ENCODE results near the gene ARHGAP12.

The ARHGAP12 gene

DNA sequence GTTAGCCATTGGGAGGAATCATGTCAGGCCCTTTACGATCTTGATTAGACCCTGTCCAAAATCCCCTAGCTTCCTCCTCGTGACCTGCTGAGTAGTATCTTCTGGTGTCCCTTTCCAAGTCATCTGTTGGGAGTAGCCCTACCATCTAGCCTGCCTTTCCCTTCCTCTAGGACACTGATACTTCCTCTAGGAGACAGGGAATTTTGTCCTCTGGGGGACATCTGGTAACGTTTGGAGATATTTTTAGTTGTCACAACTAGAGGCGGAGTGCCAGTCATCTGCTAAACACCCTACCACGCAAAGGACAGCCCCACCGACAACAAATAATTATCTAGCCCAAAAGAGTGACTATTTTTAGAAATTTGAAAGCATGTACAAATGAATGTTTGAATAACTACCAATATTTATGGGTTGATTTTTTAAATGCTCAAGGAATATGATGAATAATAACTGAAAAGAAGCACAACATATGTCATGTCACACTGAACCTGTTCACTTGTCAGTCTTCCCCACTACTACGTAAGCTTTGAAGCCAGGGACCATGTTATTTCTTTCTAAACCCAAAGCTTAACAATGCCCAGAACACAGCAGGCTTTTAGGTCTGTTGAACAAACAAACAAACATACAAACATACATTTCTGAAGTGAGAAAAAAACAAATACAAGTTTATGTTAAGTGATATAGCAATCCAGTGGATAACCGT lies 105.9 kb downstream of the ARHGAP12 start:
- DNase-seq (ENCODE audit: low read depth in 2 of 2, low spot score in 1 of 2) = no peak

DNA sequence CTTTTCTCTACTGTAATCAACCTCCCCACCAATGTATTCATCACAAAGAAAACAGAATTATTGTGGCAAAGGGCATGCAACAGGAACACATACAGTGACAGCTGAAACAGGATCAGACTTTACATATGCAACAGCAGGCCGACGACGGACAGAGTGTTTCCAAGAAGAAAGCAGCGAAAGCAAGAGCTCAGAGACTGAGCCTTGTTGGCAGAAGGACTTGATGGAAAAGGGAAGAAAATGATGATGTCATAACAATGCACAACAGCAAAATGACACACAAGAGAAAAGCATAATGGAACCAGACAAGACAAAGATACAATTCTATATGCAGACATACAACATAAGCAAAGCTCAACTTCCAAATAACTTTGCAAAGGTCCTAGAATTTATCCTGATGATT lies 106.5 kb downstream of the ARHGAP12 start:
- no peak for DNase-seq (ENCODE audit: low read depth in 2 of 2, low spot score in 1 of 2)

DNA sequence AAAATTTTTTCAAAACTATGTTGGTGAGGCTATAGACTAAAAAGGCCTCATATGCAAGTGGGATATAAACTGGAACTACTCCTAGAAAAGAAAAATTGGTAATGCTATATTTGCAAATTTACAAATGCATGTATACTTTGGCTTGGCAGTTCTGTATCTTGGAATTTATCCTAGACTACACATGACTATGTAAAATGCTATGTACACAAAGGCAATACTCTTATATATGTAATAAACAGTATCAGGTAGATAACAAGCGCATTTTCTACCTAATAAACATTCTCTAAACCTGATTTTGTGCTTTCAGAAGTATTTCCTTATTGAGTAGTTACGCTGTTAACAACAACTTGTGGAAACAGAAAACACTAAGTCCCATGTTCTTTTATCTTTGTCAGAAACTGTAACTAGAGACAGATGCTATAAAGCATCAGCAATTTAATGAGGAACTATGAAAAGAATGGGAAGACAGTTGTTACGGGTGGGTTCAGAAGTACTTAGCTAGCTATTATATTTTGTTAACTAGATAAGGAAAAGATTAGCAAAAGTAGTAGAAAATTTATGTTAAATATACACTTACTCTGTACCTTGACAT lies 107.8 kb downstream of the ARHGAP12 start:
- DNase-seq (ENCODE audit: low read depth in 2 of 2, low spot score in 1 of 2) = no peak

DNA sequence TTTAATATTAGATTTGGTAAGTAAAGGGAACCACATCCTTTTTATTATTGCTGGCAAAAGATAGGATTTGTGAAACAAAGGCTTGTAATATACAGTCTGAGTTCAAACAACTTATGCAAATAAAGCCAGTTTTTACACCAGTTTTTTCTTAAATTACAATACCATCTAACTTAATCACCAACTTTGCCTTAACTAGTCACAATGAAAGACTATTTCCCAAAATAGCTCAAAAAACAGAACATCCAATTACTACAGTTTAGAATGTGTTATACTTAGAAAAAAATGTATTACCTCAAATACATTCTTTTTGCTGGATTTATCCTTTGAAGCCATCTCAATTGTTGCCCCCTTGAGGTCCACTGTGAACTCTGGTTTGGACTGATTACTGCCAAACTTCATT lies 108.5 kb downstream of the ARHGAP12 start:
- DNase-seq (ENCODE audit: low read depth in 2 of 2, low spot score in 1 of 2) = no peak

DNA sequence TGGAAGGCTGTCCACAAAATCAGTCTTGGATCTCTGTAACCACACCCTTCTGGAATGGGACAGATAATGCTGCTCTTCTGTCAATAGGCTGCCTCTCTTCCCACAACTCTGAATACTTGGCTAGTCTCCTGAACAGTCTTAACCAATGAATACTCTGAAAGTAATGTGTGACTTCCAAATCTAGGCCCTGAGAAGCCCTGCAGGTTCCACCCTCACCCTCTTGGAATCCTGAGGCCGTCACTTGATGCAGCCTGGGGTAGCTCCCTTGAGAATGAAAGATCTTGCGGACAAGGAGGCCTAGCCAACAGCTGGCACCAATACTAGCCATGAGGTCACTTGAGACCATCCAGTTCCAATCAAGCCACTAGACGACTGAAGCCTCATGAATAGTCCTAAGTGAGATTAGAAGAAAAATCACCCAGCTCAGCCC lies 109.2 kb downstream of the ARHGAP12 start:
- DNase-seq (ENCODE audit: low read depth in 2 of 2, low spot score in 1 of 2) = no peak

DNA sequence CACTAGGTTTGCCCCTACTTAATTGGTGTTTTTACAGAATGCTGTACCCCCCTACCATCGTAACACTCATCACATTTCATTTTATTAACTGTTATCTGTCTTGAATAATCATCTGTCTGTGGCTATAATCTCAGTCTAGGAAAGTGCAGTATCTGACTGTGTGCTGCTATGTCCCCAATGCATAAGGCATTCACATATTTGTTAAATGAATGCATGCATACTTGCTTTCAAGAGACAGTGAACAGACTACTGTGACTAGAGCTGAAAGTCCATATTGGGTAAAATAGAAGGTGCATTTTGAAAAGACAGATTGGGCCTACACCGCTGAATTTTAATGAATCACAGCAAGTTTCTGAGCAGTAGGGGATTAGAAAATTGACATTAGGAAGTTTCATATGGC lies 112.3 kb downstream of the ARHGAP12 start:
- DNase-seq (ENCODE audit: low read depth in 2 of 2, low spot score in 1 of 2) = no peak

DNA sequence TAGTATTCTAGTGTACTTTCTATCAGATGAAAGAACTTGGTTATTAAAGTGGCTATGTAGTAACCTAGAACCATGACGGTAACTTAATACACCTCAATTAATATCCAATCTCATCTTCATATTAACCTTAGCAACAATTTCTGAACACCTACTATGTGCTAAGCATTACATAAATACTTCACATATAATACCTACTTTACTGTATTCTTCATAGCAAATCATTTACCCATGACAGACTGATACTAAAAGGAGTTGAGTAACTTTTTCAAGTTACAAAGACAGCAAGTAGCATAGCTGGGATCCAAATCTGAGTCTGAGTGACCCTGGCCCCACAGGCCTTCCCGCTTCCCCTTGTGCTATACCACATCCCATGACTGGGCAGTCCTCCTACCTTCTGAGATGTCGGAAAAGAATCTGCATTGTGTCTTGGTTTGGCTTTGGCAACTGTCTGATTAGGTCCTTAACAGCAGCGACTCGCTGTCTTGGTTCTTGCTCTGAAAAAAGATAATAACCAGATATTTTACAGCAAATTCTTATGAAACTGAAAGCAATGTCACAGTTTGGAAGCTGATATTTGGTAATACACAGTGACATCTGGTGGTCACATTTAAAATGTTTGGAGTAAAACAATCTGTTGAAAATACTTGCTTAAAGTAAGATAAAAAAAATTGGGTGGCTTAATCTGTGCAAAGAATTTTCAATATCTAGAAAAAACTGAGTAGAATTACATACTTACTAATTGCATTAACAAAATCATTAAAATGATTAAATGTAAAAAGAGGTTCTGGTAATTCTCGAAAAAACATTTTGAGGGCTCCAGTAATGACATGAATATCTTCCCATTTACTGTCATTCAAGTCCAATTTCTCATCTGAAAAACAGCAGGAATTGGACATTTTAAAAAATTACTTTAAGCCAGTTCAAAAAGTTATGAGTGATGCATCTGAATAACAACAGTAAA lies 120.1 kb downstream of the ARHGAP12 start:
- no peak for DNase-seq (ENCODE audit: low read depth in 2 of 2, low spot score in 1 of 2)

DNA sequence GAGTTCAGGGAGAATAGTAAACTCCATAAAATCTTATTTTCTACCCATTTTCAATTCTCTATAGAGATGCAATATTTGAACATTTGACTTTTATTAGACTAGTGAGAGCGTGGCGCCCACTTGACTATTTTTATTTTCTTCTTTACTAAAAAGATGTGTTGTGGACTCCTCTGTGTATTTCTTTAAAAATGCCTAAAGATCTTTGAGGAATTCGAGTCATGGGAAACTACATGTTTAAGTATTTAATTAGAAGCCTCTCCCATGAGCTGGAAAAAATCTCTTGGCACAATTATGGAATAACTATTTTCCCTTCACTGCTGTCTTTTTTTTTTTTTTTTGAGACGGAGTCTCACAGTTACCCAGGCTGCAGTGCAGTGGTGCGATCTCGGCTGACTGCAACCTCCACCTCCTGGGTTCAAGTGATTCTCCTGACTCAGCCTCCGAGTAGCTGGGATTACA lies 124.2 kb downstream of the ARHGAP12 start:
- DNase-seq (ENCODE audit: low read depth in 2 of 2, low spot score in 1 of 2) = no peak

DNA sequence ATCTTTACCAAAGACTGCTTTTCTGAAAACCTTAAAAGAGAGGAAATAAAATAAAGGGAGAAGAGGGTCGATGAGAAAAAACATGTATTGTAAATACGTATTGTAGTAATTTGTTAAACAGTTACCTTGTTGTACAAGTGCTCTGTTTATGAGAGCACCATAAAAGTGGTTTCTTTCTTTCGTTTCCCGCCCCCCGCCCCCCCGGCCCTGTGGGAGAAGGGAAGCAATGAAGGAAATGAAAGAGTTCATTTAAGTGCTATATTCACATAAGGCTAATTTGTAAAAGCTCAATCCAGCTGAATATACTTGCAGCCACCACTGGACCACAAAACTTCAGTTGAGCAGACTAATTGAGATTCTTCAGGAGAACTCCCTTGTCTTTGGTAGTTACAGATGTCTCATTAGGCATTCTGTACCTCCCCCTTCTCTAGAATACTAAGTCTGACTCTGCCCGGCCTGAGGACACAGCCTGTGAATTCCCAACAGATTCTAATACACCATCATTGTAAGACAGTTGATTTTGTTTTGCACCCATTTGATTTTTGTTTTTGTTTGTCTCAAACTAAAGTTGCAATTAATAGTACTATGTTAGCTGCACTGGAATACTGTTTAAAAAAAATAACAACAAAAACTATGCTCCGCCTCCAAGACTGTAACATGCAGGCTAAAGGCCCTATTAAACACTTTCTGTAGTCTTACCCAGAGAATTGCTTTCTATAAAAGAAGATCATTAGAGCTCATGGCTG lies 124.9 kb downstream of the ARHGAP12 start:
- no peak for DNase-seq (ENCODE audit: low read depth in 2 of 2, low spot score in 1 of 2)

DNA sequence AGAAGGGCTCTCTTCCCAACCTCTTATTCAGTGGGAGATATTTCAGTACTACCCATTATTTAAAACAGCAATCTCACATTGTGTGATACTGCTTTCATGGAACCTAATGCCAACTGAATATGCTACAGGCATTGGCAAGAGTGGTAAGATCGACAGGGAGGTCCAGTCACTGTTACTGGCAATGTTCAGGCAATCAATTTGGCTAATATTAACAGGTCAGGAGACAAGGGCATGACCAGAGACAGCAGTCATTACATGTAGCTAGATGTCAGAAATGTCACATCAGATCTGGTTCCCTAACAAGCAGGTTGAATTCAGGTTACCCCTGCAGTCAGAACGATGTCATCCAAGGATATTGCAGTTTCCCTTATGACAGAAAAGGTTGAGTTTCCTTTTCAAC lies 129.4 kb downstream of the ARHGAP12 start:
- DNase-seq (ENCODE audit: low read depth in 2 of 2, low spot score in 1 of 2) = no peak

DNA sequence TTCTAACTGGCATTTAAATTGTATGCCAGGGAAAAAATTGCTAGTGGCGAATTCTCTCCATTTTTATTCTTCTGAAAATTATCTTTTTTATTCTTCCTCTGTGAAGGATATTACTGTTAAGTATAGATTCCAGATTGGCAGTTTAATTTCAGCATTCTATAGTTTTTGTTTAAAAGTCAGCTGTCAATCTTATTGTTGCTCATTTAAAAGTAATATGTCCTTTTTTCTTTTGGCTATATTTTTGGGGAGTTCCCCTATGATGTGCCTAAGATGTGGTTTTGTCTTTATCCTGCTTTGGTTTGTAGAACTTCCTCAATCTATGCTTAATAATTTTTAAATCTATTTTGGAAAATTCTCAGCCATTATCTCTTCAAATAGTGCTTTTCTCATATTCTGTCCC lies 135.9 kb downstream of the ARHGAP12 start:
- no peak for DNase-seq (ENCODE audit: low read depth in 2 of 2, low spot score in 1 of 2)

DNA sequence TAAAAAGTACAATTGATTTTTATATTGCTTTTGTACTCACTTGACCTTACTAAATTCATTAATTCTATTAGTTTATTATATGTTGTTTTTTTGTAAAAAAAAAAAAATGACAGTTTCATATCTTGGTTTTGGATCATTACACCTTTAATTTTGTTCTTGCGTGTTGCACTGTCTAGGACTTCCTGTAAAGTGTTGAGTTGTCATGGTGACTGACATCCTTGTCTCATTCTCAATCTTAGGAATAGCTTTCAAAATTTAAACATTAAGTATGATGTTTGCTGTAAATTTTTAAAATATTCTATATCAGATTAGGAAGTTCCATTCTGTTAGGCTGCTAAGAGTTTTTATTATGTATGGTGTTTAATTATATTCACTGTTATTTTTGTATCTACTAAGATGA lies 139.1 kb downstream of the ARHGAP12 start:
- no peak for DNase-seq (ENCODE audit: low read depth in 2 of 2, low spot score in 1 of 2)

DNA sequence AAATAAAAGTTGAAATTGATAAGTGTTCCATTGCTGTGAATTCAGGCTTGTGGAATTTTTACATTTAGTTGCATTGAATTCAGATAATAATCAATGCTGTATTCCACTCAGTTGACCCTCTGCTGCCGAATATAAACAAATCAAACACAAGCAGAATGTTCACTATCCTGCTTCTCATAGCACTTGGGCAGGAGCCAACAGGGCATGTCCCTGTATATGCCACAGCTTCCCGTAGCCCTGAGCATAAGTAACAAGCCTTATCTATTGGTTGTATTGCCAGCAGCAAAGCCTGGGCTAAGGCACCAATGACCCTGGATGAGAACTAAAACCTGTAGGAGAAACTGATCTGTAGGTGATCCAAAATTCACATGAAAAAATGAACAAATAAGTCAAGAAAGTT lies 145.9 kb downstream of the ARHGAP12 start:
- DNase-seq (ENCODE audit: low read depth in 2 of 2, low spot score in 1 of 2) = no peak

DNA sequence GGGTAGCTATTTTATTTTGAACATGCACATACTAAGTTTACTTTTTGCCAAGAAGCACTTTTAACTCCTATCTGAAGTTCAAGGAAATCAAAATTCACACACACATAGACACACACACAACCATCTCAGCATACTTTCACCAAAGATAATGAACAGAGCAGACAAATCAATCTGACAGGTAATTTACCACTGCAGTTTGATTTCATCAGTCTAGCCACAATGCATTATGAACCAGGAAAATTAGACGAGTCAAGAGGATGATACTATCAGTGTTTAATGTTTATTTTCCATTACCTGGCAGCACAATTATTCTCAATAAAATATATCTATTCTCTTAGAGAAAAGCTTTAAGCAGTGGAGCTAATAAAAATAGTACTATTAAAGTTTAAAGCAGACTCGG lies 147.9 kb downstream of the ARHGAP12 start:
- DNase-seq (ENCODE audit: low read depth in 2 of 2, low spot score in 1 of 2) = no peak

DNA sequence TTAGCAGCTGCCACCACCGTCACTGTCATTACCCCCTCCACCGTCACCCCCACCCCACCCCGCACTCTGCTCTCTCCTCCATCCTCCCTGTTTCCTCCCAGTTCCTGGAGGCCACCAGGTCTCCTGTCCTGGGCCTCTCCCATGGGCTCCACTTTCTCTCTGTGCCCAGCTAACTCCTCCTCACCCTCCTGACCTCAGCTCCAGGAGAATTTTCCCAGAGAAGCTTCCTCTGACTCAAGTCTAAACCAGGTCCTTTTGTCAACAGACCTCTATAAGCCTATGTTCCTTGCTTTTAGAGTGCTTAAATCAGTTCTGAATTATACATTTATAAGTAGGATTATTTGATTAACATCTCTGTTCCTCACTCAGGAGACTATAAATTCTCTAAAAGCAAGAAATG lies 150.0 kb downstream of the ARHGAP12 start:
- no peak for DNase-seq (ENCODE audit: low read depth in 2 of 2, low spot score in 1 of 2)

DNA sequence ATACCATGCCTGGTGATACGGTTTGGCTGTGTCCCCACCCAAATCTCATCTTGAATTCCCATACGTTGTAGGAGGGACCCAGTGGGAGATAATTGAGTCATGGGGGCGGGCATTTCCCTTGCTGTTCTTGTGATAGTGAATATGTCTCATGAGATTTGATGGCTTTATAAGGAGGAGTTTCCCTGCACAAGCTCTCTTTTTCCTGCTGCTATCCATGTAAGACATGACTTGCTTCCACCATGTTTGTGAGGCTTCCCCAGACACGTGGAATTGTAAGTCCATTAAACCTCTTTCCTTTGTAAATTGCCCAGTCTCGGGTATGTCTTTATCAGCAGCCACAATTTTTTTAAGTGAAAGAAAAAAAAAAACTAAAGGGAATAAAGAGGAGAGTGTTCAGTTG lies 152.5 kb downstream of the ARHGAP12 start:
- DNase-seq (ENCODE audit: low read depth in 2 of 2, low spot score in 1 of 2) = no peak

DNA sequence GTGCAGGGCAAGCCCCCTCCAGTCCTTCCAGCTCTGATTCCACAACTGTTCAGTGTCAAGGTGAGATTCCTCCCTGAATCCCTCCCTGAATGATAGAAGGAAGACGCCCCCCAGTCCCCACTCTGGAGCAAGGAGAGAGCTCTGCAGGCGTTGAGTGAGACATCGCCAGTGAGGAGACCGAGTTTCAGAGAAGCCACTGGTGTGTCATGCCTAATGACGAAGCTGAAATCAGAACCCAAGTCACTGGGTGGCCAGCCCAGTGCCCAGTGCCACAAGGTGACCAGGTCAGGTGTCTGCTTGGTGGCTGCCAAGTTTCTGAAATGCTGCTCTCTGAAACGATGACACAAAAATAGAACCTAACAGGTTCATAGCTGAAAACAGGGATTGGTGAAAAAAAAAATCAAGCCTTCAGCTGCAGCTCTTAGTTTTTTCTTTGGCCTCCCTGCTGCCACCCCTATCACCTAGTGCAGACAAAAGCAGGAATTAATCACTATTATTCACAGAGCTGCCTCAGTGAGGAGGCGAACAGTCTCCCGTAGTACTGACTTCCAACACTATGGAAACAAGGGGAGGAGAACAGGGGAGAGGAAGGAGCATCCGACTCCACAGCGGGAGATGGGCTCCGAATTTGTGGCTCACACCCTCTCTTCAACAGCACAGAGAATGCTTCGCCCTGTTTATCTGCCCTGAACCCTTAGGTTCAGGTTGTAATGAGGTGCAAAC lies 153.5 kb downstream of the ARHGAP12 start:
- no peak for DNase-seq (ENCODE audit: low read depth in 2 of 2, low spot score in 1 of 2)

DNA sequence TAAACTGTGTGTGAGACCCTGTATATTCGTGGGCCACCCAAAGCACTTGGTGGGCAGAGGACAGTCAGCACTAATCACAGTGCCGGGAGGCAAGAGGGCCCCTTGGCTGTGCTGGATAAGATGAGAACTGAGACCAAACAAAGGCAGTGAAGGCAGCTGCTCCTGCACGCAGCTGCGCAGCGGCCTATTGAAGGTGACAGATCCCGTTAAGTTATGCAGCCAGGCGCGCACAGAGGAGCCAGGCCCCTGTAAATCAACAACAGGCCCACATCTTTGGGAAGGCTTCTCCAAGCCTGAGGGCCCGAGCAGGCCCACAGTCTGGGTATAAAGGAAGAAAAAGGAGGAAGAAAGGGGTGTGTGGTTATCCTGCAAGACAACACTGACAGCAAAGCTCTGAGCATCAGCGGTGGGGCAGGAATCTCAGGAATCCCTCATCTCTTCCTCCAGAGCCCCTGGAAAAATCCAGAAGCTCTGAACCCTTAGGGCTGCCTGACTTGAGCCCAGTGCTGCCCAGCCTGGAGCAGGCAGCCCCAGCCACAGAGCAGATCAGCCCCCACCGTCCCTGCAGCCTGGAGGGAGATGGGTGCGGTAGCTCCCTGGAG lies 154.2 kb downstream of the ARHGAP12 start:
- DNase-seq (ENCODE audit: low read depth in 2 of 2, low spot score in 1 of 2) = no peak

DNA sequence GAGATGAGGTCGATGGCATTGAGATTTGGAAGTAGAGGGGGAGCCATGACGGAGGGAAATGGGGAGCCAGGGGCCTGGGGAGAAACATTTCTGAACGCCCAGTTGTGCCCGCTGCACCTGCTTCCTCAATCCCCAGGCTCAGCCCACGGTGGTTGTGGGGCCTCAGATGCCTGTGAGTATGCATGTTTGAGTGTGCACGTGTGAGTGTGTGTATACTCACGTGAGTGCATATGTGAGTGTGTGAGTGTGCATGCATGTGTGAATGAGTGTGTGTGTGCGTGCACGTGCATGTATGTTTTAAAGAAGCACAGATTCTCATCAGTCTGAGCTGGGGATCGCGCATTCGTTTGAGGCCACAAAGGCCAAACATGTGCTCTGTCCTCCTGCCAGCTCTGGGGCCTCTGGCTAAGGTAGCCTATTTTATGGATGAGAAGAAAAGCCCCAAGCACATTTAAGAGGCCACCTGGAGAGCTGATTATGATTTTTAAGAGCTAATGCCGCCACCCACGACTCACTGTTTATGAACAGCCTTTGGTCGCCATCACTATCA lies 154.8 kb downstream of the ARHGAP12 start:
- no peak for DNase-seq (ENCODE audit: low read depth in 2 of 2, low spot score in 1 of 2)

DNA sequence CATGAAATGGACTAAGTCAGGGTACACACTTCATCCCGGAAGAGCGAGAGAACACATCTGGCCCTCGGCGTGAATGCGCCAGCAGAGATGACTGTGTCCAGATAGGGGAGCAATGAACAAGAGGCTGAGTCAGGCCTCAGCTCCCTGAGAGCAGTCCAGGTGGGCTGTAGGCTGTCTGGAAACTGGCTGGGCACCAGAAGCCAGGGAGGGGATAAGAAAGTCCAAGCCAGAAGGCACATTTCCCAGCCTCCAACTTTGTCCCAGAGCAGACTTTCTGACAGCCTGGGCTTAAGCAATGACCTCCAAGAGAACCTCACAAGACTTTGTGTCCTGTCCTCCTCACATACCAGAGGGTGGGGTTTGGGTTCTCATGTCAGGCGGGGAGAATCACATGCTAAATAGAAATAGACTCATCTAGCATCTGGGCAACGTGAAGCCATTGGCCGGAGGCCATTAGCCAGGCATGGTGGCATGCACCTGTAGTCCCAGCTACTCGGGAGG lies 157.2 kb downstream of the ARHGAP12 start:
- DNase-seq (ENCODE audit: low read depth in 2 of 2, low spot score in 1 of 2) = no peak
